Kidney (tissue), 14 donors: ENCODE measurements around the gene TSNAX. TPM values are rescaled to one million over a fixed set of nuclear protein-coding genes. Genes with fewer than 3 reads are reported as not detected.
"Not testable (repeated sequence)": the region's sequence is repeated elsewhere in the genome, so short reads cannot be mapped to it uniquely, and the experiment has no call there.

Experiments
- DNase-seq, 5 donors: peaks; one replicate each; pipeline ENCODE4 v3.0.0-alpha.2; 2013 to 2020
- FAIRE-seq: peaks from 2 replicates; lab custom pipeline; 2012; peaks lifted over from hg19 to GRCh38; lab: Jason Lieb, UNC
- H3K27ac ChIP-seq, 2 donors: one replicate each; pipeline ENCODE4 v1.7.0; 2013; ENCODE audit warnings: low read depth in 2 of 2, low read length in 2 of 2, inconsistent platforms in 1 of 2
- H3K27me3 ChIP-seq: one replicate; pipeline ENCODE4 v1.7.1; 2013; ENCODE audit warnings: low read length, inconsistent platforms; ENCODE audit not compliant: control insufficient read depth, insufficient read depth
- H3K36me3 ChIP-seq, 3 donors: one replicate each; pipeline versions ENCODE4 v1.7.0 to v1.7.1; 2013; ENCODE audit warnings: low read length in 3 of 3, control low read depth in 1 of 3, inconsistent platforms in 1 of 3; ENCODE audit not compliant: insufficient read depth in 3 of 3, control insufficient read depth in 2 of 3
- H3K4me1 ChIP-seq, 3 donors: one replicate each; pipeline versions ENCODE4 v1.7.0 to v1.7.1; 2013; ENCODE audit warnings: low read length in 3 of 3, inconsistent platforms in 1 of 3, low read depth in 1 of 3; ENCODE audit not compliant: control insufficient read depth in 2 of 3, insufficient read depth in 2 of 3
- H3K4me3 ChIP-seq, 3 donors: one replicate each; pipeline versions ENCODE4 v1.7.0 to v1.8.1; 2013; ENCODE audit warnings: low read length in 3 of 3, control low read depth in 1 of 3, inconsistent platforms in 1 of 3
- H3K9ac ChIP-seq, 3 donors: one replicate each; pipeline versions ENCODE4 v1.7.0 to v1.7.1; 2013; ENCODE audit warnings: low read length in 3 of 3, control low read depth in 1 of 3, inconsistent platforms in 1 of 3
- H3K9me3 ChIP-seq, 3 donors: one replicate each; pipeline versions ENCODE4 v1.7.0 to v1.7.1; 2013; ENCODE audit warnings: low read length in 3 of 3, control low read depth in 1 of 3, inconsistent platforms in 1 of 3; ENCODE audit not compliant: control insufficient read depth in 2 of 3, insufficient read depth in 1 of 3
- CTCF ChIP-seq: IDR thresholded peaks from 3 replicates; pipeline ENCODE4 v1.5.1; 2012; ENCODE audit warnings: mild to moderate bottlenecking, moderate library complexity, borderline replicate concordance; ENCODE audit not compliant: insufficient read depth; ENCODE audit errors: extremely low read depth
- intact Hi-C: fragments of 100-400 bp; cut with DNase I; formaldehyde crosslinking; loops from one replicate; pipeline ENCODE4 v1.11.1; 2022
- polyA plus RNA-seq: library from polyadenylated mRNA; stranded (reverse); fragments of 350-450 nt; fragmentation: Illumina TruSeq; extraction: RNeasy Lipid Tissue Mini Kit (QIAGEN cat#74804); gene quantifications from one replicate; pipeline ENCODE4 v1.2.3, GENCODE V29; 2014; ENCODE audit warnings: low read depth, low replicate concordance; ENCODE audit not compliant: insufficient read depth
- total RNA-seq: library from RNA; stranded (reverse); fragmentation: NEBNext Ultra II Directional; extraction: Animal tissue kit (Norgen Biotek cat#: 25700); gene quantifications from one replicate; pipeline ENCODE4 v1.2.1, GENCODE V29; 2021
- donor health status: control.
- donor health status: control.
- donor health status: control.
- donor health status: control.
- donor health status: control.
- donor health status: DM: yes; HTN: yes; CAD: no.
- donor health status: Normal renal cell carcinoma (clear cell type).

The TSNAX gene
- total and polyA plus RNA-seq, 2 donors from 2014 or later, result 27.1 to 42.3 TPM

DNA sequence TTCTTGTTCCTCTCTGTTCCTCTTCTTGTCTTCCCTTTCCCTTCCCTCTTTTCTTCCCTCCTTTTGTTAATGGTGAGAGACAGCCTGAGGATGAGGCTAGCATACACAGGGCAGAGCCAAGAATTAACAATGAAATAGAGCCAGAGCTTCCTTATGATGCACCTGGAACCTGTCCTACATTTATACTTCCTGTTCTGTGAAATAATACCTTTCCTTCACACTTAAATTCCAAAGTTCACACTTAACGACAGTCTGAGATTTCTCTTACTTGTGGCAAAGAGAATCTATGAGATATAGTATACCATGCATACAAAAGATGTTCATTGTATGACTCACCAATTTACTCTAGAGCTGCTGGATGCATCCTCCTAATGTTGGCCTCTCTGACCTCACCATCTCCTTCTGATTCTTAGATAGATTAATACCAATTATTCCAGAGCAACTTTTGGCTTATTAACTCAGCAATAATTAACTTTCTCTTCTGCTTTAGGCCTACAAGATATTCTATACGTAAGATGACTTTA is 30.8 kb upstream of the TSNAX start:
- Histone ChIP-seq H3K27me3 (no peaks in the 10 kb centered on the region), H3K4me1 (no peaks in the 10 kb centered on the region), H3K9me3 (peaks cover 0 to 18% (median 2%) of the 10 kb centered on the region in 3 donors), H3K4me3 (no peak overlapping the region), H3K36me3 (no peaks in the 10 kb centered on the region), H3K27ac (no peak overlapping the region), H3K9ac (no peak overlapping the region)
- intact Hi-C loops, result no loop called here
- DNase-seq (no peak), FAIRE-seq (no peak)
- TF ChIP-seq CTCF, result no peak

GRCh38 chr1:231499148-231499763 is 29.2 kb upstream of the TSNAX start:
- H3K27ac ChIP-seq, result no peak overlapping the region
- FAIRE-seq, result no peak
- H3K9ac ChIP-seq, result no peak overlapping the region
- TF ChIP-seq CTCF, result no peak
- intact Hi-C loops, result no loop called here
- H3K27me3 ChIP-seq, result no peaks in the 10 kb centered on the region
- no peaks in the 10 kb centered on the region for H3K36me3 ChIP-seq
- H3K4me1 ChIP-seq, result no peaks in the 10 kb centered on the region
- H3K4me3 ChIP-seq, result no peak overlapping the region
- DNase-seq, result no peak
- H3K9me3 ChIP-seq, result peaks cover 0 to 18% (median 2%) of the 10 kb centered on the region in 3 donors

DNA sequence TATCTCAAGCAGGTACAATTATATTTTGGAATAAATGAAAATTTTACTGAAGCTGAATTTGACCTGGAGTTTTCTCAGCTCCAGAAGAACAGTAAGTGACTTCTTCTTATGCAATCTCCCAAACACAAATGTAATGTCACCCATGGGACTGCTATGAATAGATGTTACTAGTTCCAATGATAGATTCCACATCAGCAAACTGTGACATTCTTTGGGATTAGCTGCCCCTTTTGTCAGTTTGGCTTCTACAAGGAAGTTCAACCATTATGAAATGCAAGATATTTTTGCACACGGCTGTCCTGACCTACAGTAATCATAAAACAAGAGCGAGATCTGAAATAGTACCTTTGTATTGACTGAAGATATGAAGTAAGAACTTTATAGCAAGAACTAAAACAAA is 27.8 kb upstream of the TSNAX start:
- Histone ChIP-seq H3K36me3 (no peaks in the 10 kb centered on the region), H3K4me1 (no peaks in the 10 kb centered on the region), H3K4me3 (no peak overlapping the region), H3K27ac (no peak overlapping the region), H3K9ac (no peak overlapping the region), H3K9me3 (peaks cover 0 to 18% (median 2%) of the 10 kb centered on the region in 3 donors), H3K27me3 (no peaks in the 10 kb centered on the region)
- DNase-seq (no peak), FAIRE-seq (no peak)
- intact Hi-C loops, result no loop called here
- no peak for TF ChIP-seq CTCF

DNA sequence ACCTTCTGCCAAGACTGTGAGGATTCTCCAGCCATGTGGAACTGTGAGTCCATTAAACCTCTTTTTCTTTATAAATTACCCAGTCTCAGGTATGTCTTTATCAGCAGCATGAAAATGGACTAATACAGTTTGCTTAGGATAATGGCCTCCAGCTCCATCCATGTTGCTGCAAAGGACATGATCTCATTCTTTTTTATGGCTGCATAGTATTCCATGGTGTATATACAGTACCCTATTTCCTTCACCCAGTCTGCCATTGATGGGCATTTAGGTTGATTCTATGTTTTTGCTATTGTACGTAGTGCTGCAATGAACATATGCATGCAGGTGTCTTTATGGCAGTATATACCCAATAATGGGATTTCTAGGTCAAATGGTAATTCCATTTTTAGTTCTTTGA is 25.3 kb upstream of the TSNAX start:
- intact Hi-C loops, result not testable (repeated sequence)

More for the DNA sequence above, 25.3 kb upstream of the TSNAX start:
- not testable (repeated sequence) for H3K27me3 ChIP-seq, H3K4me1 ChIP-seq, H3K4me3 ChIP-seq, H3K9ac ChIP-seq, DNase-seq, H3K27ac ChIP-seq, FAIRE-seq, H3K36me3 ChIP-seq
- H3K9me3 ChIP-seq, result peaks cover 0 to 14% (median 2%) of the 10 kb centered on the region in 3 donors
